ENCODE results near the gene AKAP11.

AKAP11 gene

DNA sequence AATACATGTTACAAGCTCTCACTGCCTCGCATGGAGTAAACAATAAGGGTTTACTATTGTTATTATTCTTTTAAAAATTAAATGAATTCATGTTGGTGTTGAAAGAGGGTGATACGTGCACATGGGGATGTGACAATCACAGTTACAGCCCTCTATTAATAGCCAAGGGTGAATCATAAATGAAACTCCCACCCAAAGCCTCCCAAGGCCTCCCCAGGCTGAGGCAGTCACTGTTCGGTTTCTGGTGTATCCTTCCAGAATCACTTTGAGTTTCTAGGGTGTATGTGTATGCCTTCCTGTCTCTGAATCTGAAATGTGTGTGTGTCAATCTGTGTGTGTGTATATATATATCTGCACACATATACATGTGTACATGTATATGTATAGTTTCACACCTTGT, 73.4 kb downstream of the AKAP11 start:
- no peak for DNase-seq (ENCODE audit: low read depth)
- H3K4me3 ChIP-seq (ENCODE audit: low read length) = no peak overlapping the region
- TF ChIP-seq, protein P1, sequence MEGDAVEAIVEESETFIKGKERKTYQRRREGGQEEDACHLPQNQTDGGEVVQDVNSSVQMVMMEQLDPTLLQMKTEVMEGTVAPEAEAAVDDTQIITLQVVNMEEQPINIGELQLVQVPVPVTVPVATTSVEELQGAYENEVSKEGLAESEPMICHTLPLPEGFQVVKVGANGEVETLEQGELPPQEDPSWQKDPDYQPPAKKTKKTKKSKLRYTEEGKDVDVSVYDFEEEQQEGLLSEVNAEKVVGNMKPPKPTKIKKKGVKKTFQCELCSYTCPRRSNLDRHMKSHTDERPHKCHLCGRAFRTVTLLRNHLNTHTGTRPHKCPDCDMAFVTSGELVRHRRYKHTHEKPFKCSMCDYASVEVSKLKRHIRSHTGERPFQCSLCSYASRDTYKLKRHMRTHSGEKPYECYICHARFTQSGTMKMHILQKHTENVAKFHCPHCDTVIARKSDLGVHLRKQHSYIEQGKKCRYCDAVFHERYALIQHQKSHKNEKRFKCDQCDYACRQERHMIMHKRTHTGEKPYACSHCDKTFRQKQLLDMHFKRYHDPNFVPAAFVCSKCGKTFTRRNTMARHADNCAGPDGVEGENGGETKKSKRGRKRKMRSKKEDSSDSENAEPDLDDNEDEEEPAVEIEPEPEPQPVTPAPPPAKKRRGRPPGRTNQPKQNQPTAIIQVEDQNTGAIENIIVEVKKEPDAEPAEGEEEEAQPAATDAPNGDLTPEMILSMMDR (conservative IDR thresholded peaks at IDR 0.05; ENCODE audit: low read length) = no peak

DNA sequence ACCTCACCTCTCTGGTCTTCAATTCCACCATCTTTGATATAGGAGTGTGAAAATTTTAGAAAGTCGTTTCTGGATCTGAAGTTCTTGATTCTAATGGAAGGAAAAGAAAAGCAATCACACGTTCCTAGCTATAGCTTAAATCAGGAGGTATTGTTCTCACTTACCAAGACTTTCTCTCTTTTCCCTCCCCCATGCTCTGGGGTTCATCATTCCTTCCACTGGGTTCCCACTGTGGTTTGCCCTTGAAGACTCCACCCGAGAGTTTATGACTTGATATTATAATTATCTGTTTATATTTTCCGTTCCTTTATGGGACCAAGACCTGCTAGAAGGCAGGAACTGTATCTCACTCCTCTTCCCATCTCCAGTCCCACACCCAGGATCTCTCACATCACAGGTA, 76.6 kb downstream of the AKAP11 start:
- no peak overlapping the region for H3K4me3 ChIP-seq (ENCODE audit: low read length)
- TF ChIP-seq, protein P1 (conservative IDR thresholded peaks at IDR 0.05; ENCODE audit: low read length) = no peak
- no peak for DNase-seq (ENCODE audit: low read depth)

- no peak for DNase-seq (ENCODE audit: low read depth)
- TF ChIP-seq, protein P1 (conservative IDR thresholded peaks at IDR 0.05; ENCODE audit: low read length) = no peak
- H3K4me3 ChIP-seq (ENCODE audit: low read length) = no peak overlapping the region
Measured at GRCh38 chr13:42350141-42350540, 78.2 kb downstream of the AKAP11 start.

DNA sequence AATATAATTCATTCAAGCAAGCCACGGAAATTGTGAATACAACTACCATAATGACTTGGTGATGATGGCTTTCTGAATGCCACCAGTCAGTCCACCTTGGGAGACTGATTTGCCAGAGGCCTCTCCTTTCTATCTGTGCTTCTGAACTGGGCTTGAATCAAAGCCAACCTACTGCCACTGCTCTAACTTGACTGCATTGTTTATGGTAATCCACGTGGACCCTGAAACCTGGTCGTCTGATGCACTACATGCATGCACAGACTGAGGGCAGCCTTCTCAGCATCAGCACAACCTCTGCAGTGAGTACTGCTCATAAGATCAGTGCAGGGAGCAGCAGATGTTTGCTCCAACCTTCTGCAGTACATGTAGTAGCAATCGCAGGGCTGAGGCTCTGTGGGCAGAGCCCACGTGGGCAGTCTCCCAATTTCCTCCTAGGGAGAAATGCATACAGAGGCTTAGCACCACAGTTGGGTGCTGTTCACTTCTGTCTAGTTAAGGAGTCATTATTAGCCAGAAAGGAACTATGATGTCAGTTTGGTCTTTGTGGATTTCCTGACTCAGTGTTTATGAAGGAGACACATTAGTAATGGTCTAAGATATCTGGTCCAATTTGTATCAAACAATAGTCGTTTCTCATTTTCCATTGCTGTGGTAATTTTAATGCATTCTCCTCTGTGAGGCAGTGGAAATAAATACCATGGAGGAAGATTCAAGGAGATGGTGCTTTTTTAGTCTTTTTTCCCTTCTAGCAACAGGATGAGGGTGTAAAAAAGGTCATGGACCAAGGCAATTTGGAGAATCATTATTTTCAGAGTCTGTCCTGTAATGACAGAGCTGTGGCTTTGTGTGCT, 82.5 kb downstream of the AKAP11 start:
- DNase-seq (ENCODE audit: low read depth) = peak; percentile 25

DNA sequence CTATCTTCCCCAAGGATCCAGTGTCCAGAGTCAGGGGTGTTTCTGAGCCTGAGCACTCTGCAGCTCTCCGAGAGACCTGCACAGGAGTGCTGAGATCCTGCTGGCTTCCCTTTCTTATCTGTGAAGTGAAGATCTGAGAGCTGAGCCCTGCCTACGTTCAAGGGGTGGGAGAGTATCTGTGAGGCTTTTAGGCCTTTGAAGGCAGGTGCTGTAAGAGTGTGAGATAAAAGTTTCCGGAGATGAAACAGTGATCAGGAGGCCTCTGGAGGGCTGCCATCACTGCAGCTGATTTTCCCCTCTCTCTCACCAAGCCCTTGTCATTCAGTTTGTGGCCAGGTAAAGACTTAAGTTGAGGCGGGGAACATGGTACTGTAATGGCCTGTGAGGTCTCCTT, 83.1 kb downstream of the AKAP11 start:
- H3K4me3 ChIP-seq (ENCODE audit: low read length) = no peak overlapping the region
- TF ChIP-seq, protein P1 (conservative IDR thresholded peaks at IDR 0.05; ENCODE audit: low read length) = no peak
- no peak for DNase-seq (ENCODE audit: low read depth)

More for the DNA sequence above, 82.5 kb downstream of the AKAP11 start:
- TF ChIP-seq, protein P1 (conservative IDR thresholded peaks at IDR 0.05; ENCODE audit: low read length) = no peak
- H3K4me3 ChIP-seq (ENCODE audit: low read length) = no peak overlapping the region

GRCh38 chr13:42355491-42356183, 83.7 kb downstream of the AKAP11 start:
- TF ChIP-seq, protein P1 (conservative IDR thresholded peaks at IDR 0.05; ENCODE audit: low read length) = no peak
- no peak for DNase-seq (ENCODE audit: low read depth)
- no peak overlapping the region for H3K4me3 ChIP-seq (ENCODE audit: low read length)

DNA sequence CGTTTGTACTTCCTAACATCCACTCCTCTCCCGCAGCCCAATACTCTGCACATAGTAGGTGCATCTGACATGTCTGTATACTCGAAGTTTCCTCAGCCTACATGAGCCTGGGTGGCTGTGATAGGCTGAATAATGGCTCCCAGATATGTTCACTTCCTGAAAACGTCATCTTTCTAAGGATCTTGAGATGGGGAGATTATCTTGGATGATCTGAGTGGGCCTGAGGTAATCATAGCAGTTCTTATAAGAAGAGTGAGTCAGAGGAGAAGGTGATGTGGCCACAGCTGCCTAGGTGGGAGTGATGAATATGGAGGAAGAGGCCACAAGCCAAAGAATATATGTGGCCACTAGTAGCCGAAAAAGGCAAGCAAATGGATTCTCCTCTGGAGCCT, 84.2 kb downstream of the AKAP11 start:
- no peak for DNase-seq (ENCODE audit: low read depth)
- TF ChIP-seq, protein P1 (conservative IDR thresholded peaks at IDR 0.05; ENCODE audit: low read length) = no peak
- no peak overlapping the region for H3K4me3 ChIP-seq (ENCODE audit: low read length)

All from AG10803 (cell line).